Astrocyte (in vitro differentiated cells and primary cell): ENCODE data around the gene SPARC. TPM values are rescaled to one million over a fixed set of nuclear protein-coding genes. Genes with fewer than 3 reads are reported as not detected.

Experiments used
- DNase-seq: peaks from one replicate; pipeline ENCODE4 v3.0.0-alpha.2; 2010; ENCODE audit warnings: low read depth
- FAIRE-seq: peaks from 2 replicates; lab custom pipeline; 2011; peaks lifted over from hg19 to GRCh38; lab: Jason Lieb, UNC
- H2AFZ ChIP-seq: 2 replicates; pipeline ENCODE4 v1.6.0; 2012; ENCODE audit warnings: low read depth, low read length, inconsistent platforms
- H3K27ac ChIP-seq: 2 replicates; pipeline ENCODE4 v1.5.1; 2011; ENCODE audit warnings: low read depth, low read length, inconsistent platforms
- H3K27me3 ChIP-seq: 2 replicates; pipeline ENCODE4 v1.6.0; 2011; ENCODE audit warnings: low read length, inconsistent platforms; ENCODE audit not compliant: insufficient read depth
- H3K36me3 ChIP-seq: 2 replicates; pipeline ENCODE4 v1.5.1; 2011; ENCODE audit warnings: low read length, inconsistent platforms; ENCODE audit not compliant: insufficient read depth
- H3K4me1 ChIP-seq: 2 replicates; pipeline ENCODE4 v1.5.1; 2011; ENCODE audit warnings: low read length, inconsistent platforms; ENCODE audit not compliant: insufficient read depth
- H3K4me2 ChIP-seq: 2 replicates; pipeline ENCODE4 v1.6.0; 2012; ENCODE audit warnings: low read length, inconsistent platforms
- H3K4me3 ChIP-seq: 2 replicates; pipeline ENCODE4 v1.5.1; 2011; ENCODE audit warnings: low read depth, mild to moderate bottlenecking, low read length, inconsistent platforms; ENCODE audit not compliant: insufficient read depth
- H3K79me2 ChIP-seq: 2 replicates; pipeline ENCODE4 v1.6.0; 2012; ENCODE audit warnings: mild to moderate bottlenecking, low read length, inconsistent platforms; ENCODE audit not compliant: insufficient read depth
- H3K9ac ChIP-seq: 2 replicates; pipeline ENCODE4 v1.6.0; 2012; ENCODE audit warnings: mild to moderate bottlenecking, low read length, inconsistent platforms
- H3K9me3 ChIP-seq: 2 replicates; pipeline ENCODE4 v1.5.1; 2012; ENCODE audit warnings: low read depth, mild to moderate bottlenecking, low read length, inconsistent platforms; ENCODE audit not compliant: insufficient read depth
- H4K20me1 ChIP-seq: 2 replicates; pipeline ENCODE4 v1.6.0; 2012; ENCODE audit warnings: low read length, inconsistent platforms; ENCODE audit not compliant: insufficient read depth
- H3K27ac Mint-ChIP-seq: one replicate; pipeline ENCODE4 v1.8.0; 2021; ENCODE audit warnings: mild to moderate bottlenecking, mixed read lengths; ENCODE audit not compliant: unreplicated experiment
- H3K27me3 Mint-ChIP-seq: one replicate; pipeline ENCODE4 v1.8.0; 2021; ENCODE audit warnings: low read depth, mixed read lengths; ENCODE audit not compliant: unreplicated experiment
- H3K36me3 Mint-ChIP-seq: one replicate; pipeline ENCODE4 v1.8.0; 2021; ENCODE audit warnings: low read depth, mixed read lengths; ENCODE audit not compliant: unreplicated experiment
- H3K4me1 Mint-ChIP-seq: one replicate; pipeline ENCODE4 v1.8.0; 2021; ENCODE audit warnings: low read depth, mixed read lengths; ENCODE audit not compliant: unreplicated experiment
- H3K4me3 Mint-ChIP-seq: one replicate; pipeline ENCODE4 v1.8.0; 2021; ENCODE audit warnings: mild to moderate bottlenecking, moderate library complexity, mixed read lengths; ENCODE audit not compliant: unreplicated experiment
- H3K9me3 Mint-ChIP-seq: one replicate; pipeline ENCODE4 v1.8.0; 2021; ENCODE audit warnings: mild to moderate bottlenecking, mixed read lengths; ENCODE audit not compliant: unreplicated experiment
- CTCF ChIP-seq: IDR thresholded peaks from 2 replicates; pipeline ENCODE4 v1.5.1; 2011; ENCODE audit warnings: low read depth, mild to moderate bottlenecking, inconsistent platforms, low read length, moderate library complexity; ENCODE audit not compliant: insufficient read depth
- EZH2 ChIP-seq: IDR thresholded peaks from 2 replicates; pipeline ENCODE4 v1.6.1; 2012; ENCODE audit warnings: mild to moderate bottlenecking, low read length, inconsistent platforms; ENCODE audit not compliant: insufficient read depth
- total RNA-seq: library from RNA; stranded (reverse); gene quantifications from 2 replicates; pipeline ENCODE4 v1.2.1, GENCODE V29; 2021

The SPARC gene
- total RNA-seq, 1 donor from 2014 or later, result 15,667 TPM

- H2AFZ ChIP-seq, result no peak overlapping the region
- Mint-ChIP-seq H3K36me3 (peaks cover 2% of the 10 kb centered on the region), H3K4me1 (peaks cover 51% of the 10 kb centered on the region), H3K9me3 (peaks cover 4% of the 10 kb centered on the region), H3K27ac (peak overlapping the region; percentile 91), H3K27me3 (no peaks in the 10 kb centered on the region), H3K4me3 (peak overlapping the region; percentile 50)
- H3K4me3 ChIP-seq, result no peak overlapping the region
- peaks cover 17% of the 10 kb centered on the region for H3K4me1 ChIP-seq
- no peak for TF ChIP-seq CTCF
- TF ChIP-seq EZH2, result no peak
- H3K79me2 ChIP-seq, result no peaks in the 10 kb centered on the region
- FAIRE-seq (peak; percentile 93), DNase-seq (peak; percentile 95)
- peak overlapping the region; percentile 57 for H3K4me2 ChIP-seq
- no peaks in the 10 kb centered on the region for H3K9me3 ChIP-seq
- H3K27me3 ChIP-seq, result no peaks in the 10 kb centered on the region
- no peaks in the 10 kb centered on the region for H4K20me1 ChIP-seq
- H3K27ac ChIP-seq, result peak overlapping the region; percentile 80
- H3K36me3 ChIP-seq, result no peaks in the 10 kb centered on the region
- H3K9ac ChIP-seq, result peak overlapping the region; percentile 53
These were observed 31.9 kb upstream of the SPARC start for GRCh38 chr5:151718646-151719045.

GRCh38 chr5:151718153-151718552 is 31.4 kb upstream of the SPARC start:
- peak overlapping the region; percentile 50 for H3K4me3 Mint-ChIP-seq
- peaks cover 51% of the 10 kb centered on the region for H3K4me1 Mint-ChIP-seq
- H4K20me1 ChIP-seq, result no peaks in the 10 kb centered on the region
- TF ChIP-seq EZH2, result no peak
- TF ChIP-seq CTCF, result no peak
- peak overlapping the region; percentile 57 for H3K4me2 ChIP-seq
- peaks cover 2% of the 10 kb centered on the region for H3K36me3 Mint-ChIP-seq
- peaks cover 17% of the 10 kb centered on the region for H3K4me1 ChIP-seq
- peak overlapping the region; percentile 91 for H3K27ac Mint-ChIP-seq
- H2AFZ ChIP-seq, result no peak overlapping the region
- peaks cover 4% of the 10 kb centered on the region for H3K9me3 Mint-ChIP-seq
- H3K4me3 ChIP-seq, result no peak overlapping the region
- H3K9ac ChIP-seq, result peak overlapping the region; percentile 53
- no peaks in the 10 kb centered on the region for H3K79me2 ChIP-seq
- H3K9me3 ChIP-seq, result no peaks in the 10 kb centered on the region
- no peaks in the 10 kb centered on the region for H3K36me3 ChIP-seq
- no peak for FAIRE-seq
- H3K27me3 Mint-ChIP-seq, result no peaks in the 10 kb centered on the region
- H3K27ac ChIP-seq, result peak overlapping the region; percentile 80
- H3K27me3 ChIP-seq, result no peaks in the 10 kb centered on the region
- DNase-seq, result peak; percentile 52

GRCh38 chr5:151717416-151717815 is 30.7 kb upstream of the SPARC start:
- H3K27ac Mint-ChIP-seq, result peak overlapping the region; percentile 91
- H2AFZ ChIP-seq, result no peak overlapping the region

More at GRCh38 chr5:151717416-151717815, 30.7 kb upstream of the SPARC start:
- H3K36me3 Mint-ChIP-seq, result peaks cover 2% of the 10 kb centered on the region
- H4K20me1 ChIP-seq, result no peaks in the 10 kb centered on the region
- no peak overlapping the region for H3K4me3 ChIP-seq
- H3K4me3 Mint-ChIP-seq, result peak overlapping the region; percentile 23
- H3K4me1 ChIP-seq, result peaks cover 17% of the 10 kb centered on the region
- peaks cover 51% of the 10 kb centered on the region for H3K4me1 Mint-ChIP-seq
- H3K9me3 Mint-ChIP-seq, result peaks cover 4% of the 10 kb centered on the region
- H3K9ac ChIP-seq, result peak overlapping the region; percentile 53
- peak overlapping the region; percentile 57 for H3K4me2 ChIP-seq
- no peaks in the 10 kb centered on the region for H3K27me3 ChIP-seq
- H3K27ac ChIP-seq, result peak overlapping the region; percentile 80
- H3K36me3 ChIP-seq, result no peaks in the 10 kb centered on the region
- no peaks in the 10 kb centered on the region for H3K27me3 Mint-ChIP-seq
- no peaks in the 10 kb centered on the region for H3K79me2 ChIP-seq
- FAIRE-seq, result no peak
- no peaks in the 10 kb centered on the region for H3K9me3 ChIP-seq
- TF ChIP-seq CTCF, result no peak
- TF ChIP-seq EZH2, result no peak
- no peak for DNase-seq
